Pancreas (tissue), 10 donors: Measurements from ENCODE around the gene DLGAP1. TPM values are rescaled to one million over a fixed set of nuclear protein-coding genes. Genes with fewer than 3 reads are reported as not detected.

Experiments
- ATAC-seq, 4 donors: fragments of 200-7000 bp; cut with Tn5 transposase; one replicate each; pipeline versions ENCODE4 v1.8.0 to v1.9.1; 2020; ENCODE audit warnings: mild to moderate bottlenecking in 4 of 4, moderate library complexity in 4 of 4
- DNase-seq, 6 donors: peaks; one replicate each; pipeline ENCODE4 v3.0.0-alpha.2; 2020
- FAIRE-seq: peaks from 2 replicates; lab custom pipeline; 2012; peaks lifted over from hg19 to GRCh38; lab: Jason Lieb, UNC
- H3K27ac ChIP-seq, 4 donors: fragments of 200-600 bp; sonication (generic); 1 replicate in 3 of 4; 2 replicates in 1 of 4; pipeline versions ENCODE4 v1.5.0 to v1.8.0; 2020
- H3K27me3 ChIP-seq, 4 donors: fragments of 200-600 bp; one replicate each; pipeline ENCODE4 v1.8.0; 2021
- H3K36me3 ChIP-seq, 3 donors: fragments of 200-600 bp; sonication (generic) in 1 of 3; one replicate each; pipeline versions ENCODE4 v1.5.0 to v1.8.0; 2020 to 2021
- H3K4me1 ChIP-seq, 3 donors: fragments of 200-600 bp; one replicate each; pipeline ENCODE4 v1.8.0; 2021
- H3K4me3 ChIP-seq, 4 donors: fragments of 200-600 bp; sonication (generic) in 2 of 4; one replicate each; pipeline versions ENCODE4 v1.5.0 to v1.8.0; 2020 to 2021
- H3K9me3 ChIP-seq, 4 donors: fragments of 200-600 bp; one replicate each; pipeline ENCODE4 v1.8.0; 2021
- WGBS, 2 donors: extraction: QIAGEN DNeasy Blood & Tissue Kit; methylation state at CpG; one replicate each; pipeline ENCODE4 v1.1.7; 2013; 5-methylcytosine and 5-hydroxymethylcytosine counted together
- intact Hi-C, 3 donors: fragments of 100-400 bp; cut with DNase I; formaldehyde crosslinking; loops; one replicate each; pipeline versions ENCODE4 v1.11.1 to v1.14.2; 2022
- polyA plus RNA-seq, 2 donors: library from polyadenylated mRNA; stranded (reverse); fragments of 200-250 nt; gene quantifications; one replicate each; pipeline ENCODE4 v1.2.3, GENCODE V29; 2013
- total RNA-seq, 6 donors: library from RNA; stranded (reverse); fragmentation: NEBNext Ultra II Directional in 4 of 6; extraction: Animal tissue kit (Norgen Biotek cat#: 25700) in 4 of 6; gene quantifications; one replicate each; pipeline versions ENCODE4 v1.2.1 to v1.2.4, GENCODE V29; 2021 to 2023
- TF ChIP-seq, protein P1 (sequence below), 4 donors: fragments of 200-600 bp; sonication (generic) in 3 of 4; IDR thresholded peaks; one replicate each; pipeline versions ENCODE4 v1.5.0 to v1.8.0; 2021; ENCODE audit warnings: antibody characterized with exemption in 4 of 4
- donor health status: healthy with polysubstance abuse.
- donor health status: DM: no; HTN: no; CAD: no; lungs with moderate emphysema.
- donor health status: DM: no; HTN: no; CAD: no.
- donor health status: control.
- donor health status: control.
- donor health status: Bipolar disorder and iron deficiency.
- donor health status: DM: yes; HTN: yes; CAD: no.
- donor health status: DM: no; HTN: no; CAD: no.
- donor health status: DM: no; HTN: no; CAD: no.
- donor health status: DM: yes; HTN: yes; CAD: no.

DLGAP1 gene
- total and polyA plus RNA-seq, 8 donors = 0.12 to 0.62 (median 0.30) TPM; not detected in 2

DNA sequence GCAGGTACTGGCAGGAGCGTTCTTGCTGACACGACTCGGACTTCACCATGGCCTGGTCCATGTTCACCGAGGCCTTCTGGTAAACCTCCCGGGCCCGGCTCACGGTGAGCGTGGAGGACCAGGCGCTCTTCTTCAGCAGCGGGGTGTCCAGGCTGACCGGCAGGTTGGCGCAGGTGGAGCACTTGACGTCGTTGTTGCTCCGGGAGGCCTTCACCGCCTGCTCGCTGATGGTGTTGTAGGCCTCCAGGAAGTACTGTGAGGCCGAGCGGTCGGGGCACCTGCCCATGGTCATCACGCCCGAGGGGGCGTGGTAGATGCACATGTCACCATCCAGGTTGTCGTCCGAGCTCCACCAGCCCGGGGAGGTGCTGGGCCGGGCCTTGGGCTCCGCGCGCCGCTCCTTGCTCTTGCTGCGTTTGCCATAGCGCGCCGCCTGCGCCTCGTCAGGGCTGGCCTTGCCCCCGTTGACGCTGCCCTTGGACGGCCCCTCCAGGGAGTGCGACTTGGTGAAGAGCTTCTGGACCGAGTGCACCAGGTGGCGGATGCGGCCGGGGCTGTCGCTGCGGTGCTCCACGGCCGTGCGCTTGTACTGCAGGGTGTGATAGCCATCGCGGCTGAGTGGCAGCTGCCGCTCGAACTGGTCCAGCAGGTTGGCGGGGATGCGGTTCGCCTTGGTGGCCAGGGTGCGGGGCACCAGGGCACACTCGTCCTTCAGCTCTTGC is 575.8 kb downstream of the DLGAP1 start:
- H3K9me3 ChIP-seq = no peaks in the 10 kb centered on the region
- FAIRE-seq = no peak
- H3K4me1 ChIP-seq = no peaks in the 10 kb centered on the region
- 94 to 95% methylated on average over 59 of the region's 59 CpGs for WGBS, 2 donors
- ATAC-seq = no peak
- H3K27ac ChIP-seq = no peak overlapping the region
- TF ChIP-seq, protein P1, sequence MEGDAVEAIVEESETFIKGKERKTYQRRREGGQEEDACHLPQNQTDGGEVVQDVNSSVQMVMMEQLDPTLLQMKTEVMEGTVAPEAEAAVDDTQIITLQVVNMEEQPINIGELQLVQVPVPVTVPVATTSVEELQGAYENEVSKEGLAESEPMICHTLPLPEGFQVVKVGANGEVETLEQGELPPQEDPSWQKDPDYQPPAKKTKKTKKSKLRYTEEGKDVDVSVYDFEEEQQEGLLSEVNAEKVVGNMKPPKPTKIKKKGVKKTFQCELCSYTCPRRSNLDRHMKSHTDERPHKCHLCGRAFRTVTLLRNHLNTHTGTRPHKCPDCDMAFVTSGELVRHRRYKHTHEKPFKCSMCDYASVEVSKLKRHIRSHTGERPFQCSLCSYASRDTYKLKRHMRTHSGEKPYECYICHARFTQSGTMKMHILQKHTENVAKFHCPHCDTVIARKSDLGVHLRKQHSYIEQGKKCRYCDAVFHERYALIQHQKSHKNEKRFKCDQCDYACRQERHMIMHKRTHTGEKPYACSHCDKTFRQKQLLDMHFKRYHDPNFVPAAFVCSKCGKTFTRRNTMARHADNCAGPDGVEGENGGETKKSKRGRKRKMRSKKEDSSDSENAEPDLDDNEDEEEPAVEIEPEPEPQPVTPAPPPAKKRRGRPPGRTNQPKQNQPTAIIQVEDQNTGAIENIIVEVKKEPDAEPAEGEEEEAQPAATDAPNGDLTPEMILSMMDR (IDR thresholded peaks at IDR 0.05) = no peak
- DNase-seq = peak in 1 of 6 donors; percentile 73
- no peaks in the 10 kb centered on the region for H3K36me3 ChIP-seq
- H3K4me3 ChIP-seq = no peak overlapping the region
- H3K27me3 ChIP-seq = no peaks in the 10 kb centered on the region
- intact Hi-C loops = loop anchor here in 1 of 3 donors (10.0 kb wide), 1 partner anchor 174 kb away; no protein-coding TSS in a partner anchor

DNA sequence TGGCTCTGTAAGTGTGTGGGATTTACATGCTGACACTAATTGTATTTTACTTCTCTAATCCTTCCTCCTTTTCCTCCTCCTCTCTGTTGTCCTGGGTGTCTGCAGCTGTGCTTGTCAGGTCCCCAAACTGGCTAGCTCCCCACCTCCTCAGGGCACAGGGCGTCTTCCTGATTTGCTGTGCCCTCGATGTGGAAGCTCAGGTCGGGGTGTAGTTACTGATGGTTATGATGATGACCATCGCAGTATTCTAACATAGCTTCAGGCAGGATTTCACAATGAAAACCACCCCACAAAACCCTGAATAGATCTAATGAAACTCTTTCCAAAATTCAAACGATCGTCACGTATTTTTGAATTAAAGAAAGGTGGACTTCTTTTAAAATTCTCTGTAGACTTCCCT is 576.7 kb downstream of the DLGAP1 start:
- intact Hi-C loops = loop anchor here in 1 of 3 donors (10.0 kb wide), 1 partner anchor 174 kb away; no protein-coding TSS in a partner anchor
- TF ChIP-seq, protein P1 (IDR thresholded peaks at IDR 0.05) = no peak
- WGBS, 2 donors = 79 to 89% methylated on average over 7 of the region's 7 CpGs
- no peak overlapping the region for H3K4me3 ChIP-seq
- H3K4me1 ChIP-seq = no peaks in the 10 kb centered on the region
- H3K9me3 ChIP-seq = no peaks in the 10 kb centered on the region
- H3K36me3 ChIP-seq = no peaks in the 10 kb centered on the region
- no peaks in the 10 kb centered on the region for H3K27me3 ChIP-seq
- DNase-seq = no peak
- no peak for FAIRE-seq
- ATAC-seq = peak in 1 of 4 donors; percentile 18
- H3K27ac ChIP-seq = no peak overlapping the region

DNA sequence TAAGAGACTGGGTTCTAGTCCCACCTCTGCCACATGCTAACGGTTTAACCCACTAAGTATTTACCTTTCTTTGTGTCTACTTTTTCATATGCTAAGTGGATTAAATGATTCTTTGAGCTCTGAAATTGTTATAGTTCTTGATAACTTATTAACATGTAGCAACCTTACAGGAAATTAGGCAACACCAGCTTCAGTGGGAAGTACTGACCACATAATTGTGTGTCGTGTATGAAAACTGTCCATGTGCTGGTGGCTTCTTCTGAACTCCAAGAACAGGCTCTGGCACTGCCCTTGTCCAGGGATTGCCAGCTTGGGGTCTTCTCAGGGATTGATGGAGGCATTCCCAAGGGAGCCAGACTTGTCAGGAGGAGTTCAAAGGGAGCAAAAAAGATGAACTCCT is 577.4 kb downstream of the DLGAP1 start:
- Histone ChIP-seq H3K36me3 (no peaks in the 10 kb centered on the region), H3K27ac (no peak overlapping the region), H3K27me3 (no peaks in the 10 kb centered on the region), H3K4me3 (no peak overlapping the region), H3K9me3 (no peaks in the 10 kb centered on the region), H3K4me1 (no peaks in the 10 kb centered on the region)
- intact Hi-C loops = loop anchor here in 1 of 3 donors (10.0 kb wide), 1 partner anchor 173 kb away; no protein-coding TSS in a partner anchor
- TF ChIP-seq, protein P1 (IDR thresholded peaks at IDR 0.05) = no peak
- ATAC-seq = peak in 2 of 4 donors; percentile 45 to 46
- FAIRE-seq = no peak
- no peak for DNase-seq
- WGBS, 2 donors = 67 to 69% methylated on average over 2 of the region's 2 CpGs

DNA sequence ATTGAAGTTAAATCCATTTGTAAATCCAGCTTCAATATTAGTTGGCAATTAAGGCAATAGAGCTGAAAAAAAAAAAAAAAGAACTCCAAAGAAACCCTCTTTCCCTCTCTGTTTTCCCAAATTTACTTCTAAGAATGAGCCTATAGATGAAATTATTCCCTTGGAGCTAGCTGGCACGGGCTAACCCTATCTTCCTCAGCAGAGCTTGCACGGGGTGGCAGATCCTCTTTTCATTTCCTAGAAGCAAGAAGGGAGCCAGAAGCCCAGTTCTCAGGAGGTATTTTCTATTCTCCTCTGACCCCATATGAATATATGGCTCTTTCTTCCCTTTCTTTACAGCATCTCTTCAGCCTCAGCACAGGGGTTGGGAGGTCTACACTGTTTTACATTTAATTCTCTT is 579.1 kb downstream of the DLGAP1 start:
- ATAC-seq (peak in 1 of 4 donors; percentile 14), FAIRE-seq (no peak), DNase-seq (no peak)

More for the DNA sequence above, 579.1 kb downstream of the DLGAP1 start:
- no peak overlapping the region for H3K4me3 ChIP-seq
- 52 to 54% methylated on average over 2 of the region's 2 CpGs for WGBS, 2 donors
- H3K9me3 ChIP-seq = no peaks in the 10 kb centered on the region
- no peaks in the 10 kb centered on the region for H3K4me1 ChIP-seq
- H3K27ac ChIP-seq = no peak overlapping the region
- H3K27me3 ChIP-seq = no peaks in the 10 kb centered on the region
- intact Hi-C loops = loop anchor here in 1 of 3 donors (10.0 kb wide), 1 partner anchor 171 kb away; no protein-coding TSS in a partner anchor
- H3K36me3 ChIP-seq = no peaks in the 10 kb centered on the region
- TF ChIP-seq, protein P1 (IDR thresholded peaks at IDR 0.05) = no peak
